GM15510 (cell line): Measurements from ENCODE around the gene DBR1.

ENCODE experiments used
- POLR2A ChIP-seq: IDR thresholded peaks from 3 replicates; pipeline ENCODE4 v1.6.1; 2011; ENCODE audit warnings: borderline replicate concordance; ENCODE audit not compliant: insufficient read length; ENCODE audit errors: extremely low read depth

Gene DBR1

GRCh38 chr3:138137861-138138260 lies 36.9 kb downstream of the DBR1 start:
- no peak for TF ChIP-seq POLR2A

DNA sequence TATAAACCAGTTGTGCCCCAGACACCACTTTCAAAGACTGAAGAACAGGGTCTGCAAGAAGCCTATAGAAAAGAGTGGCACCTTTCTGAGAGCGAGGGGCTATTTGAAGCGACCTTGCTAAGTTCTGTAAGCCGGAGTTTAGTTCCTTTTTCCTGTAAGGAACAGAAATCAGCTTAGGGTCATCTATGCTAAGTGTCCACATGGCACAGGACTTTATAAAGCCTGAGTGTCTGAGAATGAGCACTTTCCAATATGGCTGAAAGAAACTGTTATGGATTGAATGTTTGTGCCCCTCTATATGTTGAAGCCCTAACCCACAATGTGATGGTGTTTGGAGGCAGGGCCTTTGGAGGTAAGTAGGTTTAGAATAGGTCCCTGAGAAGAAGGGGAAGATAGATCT lies 38.5 kb downstream of the DBR1 start:
- TF ChIP-seq POLR2A, result no peak

DNA sequence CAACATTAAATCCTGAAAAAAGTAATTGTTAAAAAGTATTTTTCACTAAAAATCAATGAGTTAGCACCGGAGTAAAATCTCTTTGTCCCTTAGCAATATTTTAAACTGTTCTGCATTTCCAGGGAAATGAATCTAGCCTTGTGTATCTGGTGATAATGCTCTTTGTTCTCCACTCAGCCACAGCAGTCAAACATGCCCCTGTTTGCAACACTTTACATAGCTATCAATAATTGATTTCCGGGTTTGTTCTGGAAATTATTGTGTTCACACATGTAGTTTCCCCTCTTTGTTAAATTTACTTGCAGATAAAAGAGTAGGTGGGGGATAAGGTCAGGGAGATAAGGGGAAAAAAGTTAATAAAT lies 38.9 kb downstream of the DBR1 start:
- no peak for TF ChIP-seq POLR2A

DNA sequence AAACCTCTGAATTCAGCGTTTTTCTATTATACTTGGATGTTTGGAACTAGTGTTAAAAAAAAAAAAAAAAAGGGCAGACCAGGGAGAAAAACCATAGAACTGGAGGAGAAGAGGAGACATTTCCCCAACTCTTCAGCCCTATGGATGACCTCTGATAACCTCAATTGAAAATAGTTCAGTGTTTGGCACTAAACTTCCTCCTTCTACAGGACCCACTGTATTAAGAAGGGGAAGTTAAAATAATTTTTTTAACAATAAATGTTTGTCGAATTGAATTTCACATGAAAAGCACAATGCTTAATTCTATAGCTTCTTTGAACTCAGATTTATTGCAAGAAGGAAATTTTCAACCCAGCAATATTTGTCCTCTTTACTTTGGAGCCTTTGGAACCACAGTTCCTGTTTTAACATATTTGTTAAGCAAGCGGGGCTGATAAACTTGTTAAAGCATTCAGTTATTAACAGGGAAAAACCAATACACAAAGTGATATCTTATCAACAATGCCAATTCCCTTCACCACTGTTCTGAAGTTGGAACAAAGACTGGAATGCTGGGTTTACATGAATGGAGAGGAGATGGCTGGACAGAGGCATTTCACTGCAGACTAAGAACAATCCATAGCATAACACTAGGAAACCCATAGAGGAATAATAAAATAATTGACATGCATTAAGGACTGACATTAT lies 39.4 kb downstream of the DBR1 start:
- TF ChIP-seq POLR2A, result no peak

DNA sequence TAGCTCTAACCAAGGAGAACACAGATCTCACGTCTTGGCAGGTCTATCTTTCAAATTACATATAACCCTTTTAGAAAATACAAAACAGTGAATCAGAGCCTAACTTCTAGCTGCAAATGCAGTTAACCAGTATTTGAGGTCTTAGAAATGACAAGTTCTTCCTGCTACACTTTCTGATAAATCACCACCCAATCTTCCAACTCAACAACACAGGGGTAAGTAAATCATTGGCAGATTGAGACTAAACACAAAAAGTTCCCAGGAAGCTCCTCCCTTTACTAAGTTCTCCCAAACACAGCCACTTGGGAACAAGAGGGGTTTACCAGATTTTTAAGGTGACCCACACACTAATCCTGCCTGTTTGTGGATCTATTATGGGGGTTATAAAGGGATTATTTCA lies 42.5 kb downstream of the DBR1 start, which contains the start of gene A4GNT:
Gene A4GNT (minus strand): TSS at position 152 of the 400 bp plus-strand sequence. CDS start 1,134 bp downstream, outside the sequence.
- TF ChIP-seq POLR2A, result no peak

DNA sequence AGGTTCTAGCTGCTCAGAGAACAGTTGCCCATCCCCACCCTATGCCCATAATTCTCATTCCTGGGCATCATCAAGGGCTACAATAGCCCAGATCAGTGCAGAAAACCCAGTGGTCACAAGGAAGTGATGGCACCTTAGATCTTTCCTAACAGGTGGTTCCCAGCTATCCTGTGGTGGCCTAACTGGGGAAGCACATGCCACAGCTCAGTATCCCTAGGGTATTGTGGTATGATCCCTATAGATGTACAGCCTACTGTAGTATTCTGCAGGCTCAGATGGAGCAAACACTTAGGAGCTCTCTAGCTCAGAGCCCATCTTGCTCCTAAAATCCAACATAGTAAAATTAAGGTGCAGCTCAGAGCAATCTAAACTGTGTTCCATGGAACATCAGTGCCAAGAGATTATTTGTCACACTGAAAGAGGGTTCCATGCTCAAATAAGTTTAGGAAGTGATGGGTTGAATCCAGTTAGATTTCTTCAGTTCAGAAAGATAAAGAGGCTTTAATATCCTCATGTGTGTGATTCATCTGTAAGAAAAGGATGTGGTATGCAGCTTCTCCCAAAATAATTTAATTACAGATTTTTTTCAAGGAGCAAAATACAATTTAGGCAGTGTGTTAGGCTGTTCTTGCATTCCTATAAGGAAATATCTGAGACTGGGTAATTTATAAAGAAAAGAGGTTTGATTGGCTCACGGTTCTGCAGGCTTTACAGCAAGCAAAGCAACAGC lies 46.9 kb downstream of the DBR1 start:
- TF ChIP-seq POLR2A, result no peak

DNA sequence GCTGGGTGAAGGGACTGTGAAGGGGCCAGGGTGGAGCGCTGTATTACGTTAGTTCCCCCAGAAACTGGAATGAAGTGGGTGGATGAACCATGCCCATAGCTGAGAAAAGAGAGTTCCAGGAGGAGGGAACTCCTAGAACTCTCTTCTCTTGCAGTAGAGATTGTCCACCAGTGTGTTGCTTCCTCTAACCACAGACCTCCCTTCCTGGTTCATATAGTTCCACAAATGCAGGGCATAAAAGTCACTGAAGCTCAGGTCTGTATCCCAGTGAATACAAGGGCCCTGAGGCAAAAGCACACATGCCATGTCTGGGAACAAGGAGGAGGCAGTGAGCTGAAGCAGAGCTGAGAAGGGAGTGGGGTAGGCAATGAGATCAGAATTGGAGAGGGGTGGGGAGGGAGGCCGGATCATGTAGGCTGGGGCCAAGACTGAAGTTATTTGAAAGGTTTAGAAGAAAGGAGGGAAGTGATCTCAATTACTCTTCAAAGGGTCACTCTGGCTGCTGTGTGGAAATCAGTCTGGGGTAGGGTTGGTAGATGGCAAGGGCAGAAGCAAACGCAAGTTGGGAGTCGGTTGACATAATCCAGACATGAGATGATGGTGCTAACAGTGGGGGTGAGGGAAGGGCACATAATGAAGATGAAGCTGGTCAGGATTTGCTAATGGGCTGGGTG lies 49.0 kb downstream of the DBR1 start:
- no peak for TF ChIP-seq POLR2A

GRCh38 chr3:138124706-138125355 lies 49.9 kb downstream of the DBR1 start:
- no peak for TF ChIP-seq POLR2A

- TF ChIP-seq POLR2A, result no peak
Measured at GRCh38 chr3:138124188-138124587, 50.5 kb downstream of the DBR1 start.

GRCh38 chr3:138119423-138119766 lies 55.3 kb downstream of the DBR1 start:
- no peak for TF ChIP-seq POLR2A

- no peak for TF ChIP-seq POLR2A
Measured at GRCh38 chr3:138118612-138119422, 55.9 kb downstream of the DBR1 start.

DNA sequence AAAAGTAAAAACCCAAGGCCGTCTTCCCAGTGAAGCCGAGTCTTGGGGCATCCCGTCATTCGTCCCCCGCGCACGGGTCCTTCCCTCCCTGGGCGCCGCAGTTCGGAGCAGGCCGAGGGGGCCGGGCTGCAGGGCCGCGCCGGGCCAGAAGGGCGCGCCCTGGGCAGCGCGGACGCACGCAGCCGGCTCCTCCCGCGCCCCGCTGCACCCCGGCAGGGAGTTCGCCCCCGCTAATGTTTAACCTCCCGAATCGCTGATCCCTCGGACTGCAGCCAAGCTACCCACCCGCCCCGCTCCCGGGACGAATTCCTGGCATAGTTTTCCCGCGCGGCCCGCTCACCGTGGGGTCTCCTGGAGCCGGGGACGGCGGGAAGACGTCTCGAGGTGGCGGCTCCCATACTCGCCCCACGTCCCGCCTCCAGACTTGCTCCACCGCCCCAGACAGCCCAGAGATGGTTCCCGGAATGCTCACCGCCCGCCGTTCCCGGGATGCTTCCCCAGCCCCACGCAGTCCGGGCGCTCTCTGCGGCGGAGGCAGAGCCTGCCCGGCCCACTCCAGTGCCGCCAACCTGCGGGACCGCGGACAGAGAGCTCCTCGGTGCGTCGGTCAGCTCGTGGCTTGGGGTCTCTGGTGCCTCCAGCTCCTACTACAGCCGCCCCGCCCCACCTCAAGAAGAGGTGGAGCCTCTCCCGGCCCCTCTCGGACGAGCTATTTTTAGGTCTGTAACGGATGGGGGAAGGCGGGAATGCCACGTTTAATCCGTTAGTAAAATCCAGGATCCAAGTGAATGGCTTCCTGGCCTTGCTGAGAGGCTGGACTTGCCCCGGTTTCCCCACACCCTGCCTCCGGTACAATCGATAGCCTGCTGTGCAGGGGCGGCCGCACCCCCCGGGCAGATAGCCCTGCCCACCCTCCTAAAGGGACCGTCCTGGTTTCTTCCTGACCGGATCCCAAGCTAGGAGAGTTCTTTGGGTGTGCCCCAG lies 59.4 kb downstream of the DBR1 start, which contains the start of gene DZIP1L:
Gene DZIP1L (minus strand): TSS at position 621 of the 984 bp plus-strand sequence. CDS start 11,637 bp downstream, outside the sequence.
- no peak for TF ChIP-seq POLR2A

GRCh38 chr3:138114431-138114918 lies 60.2 kb downstream of the DBR1 start:
- TF ChIP-seq POLR2A, result no peak

DNA sequence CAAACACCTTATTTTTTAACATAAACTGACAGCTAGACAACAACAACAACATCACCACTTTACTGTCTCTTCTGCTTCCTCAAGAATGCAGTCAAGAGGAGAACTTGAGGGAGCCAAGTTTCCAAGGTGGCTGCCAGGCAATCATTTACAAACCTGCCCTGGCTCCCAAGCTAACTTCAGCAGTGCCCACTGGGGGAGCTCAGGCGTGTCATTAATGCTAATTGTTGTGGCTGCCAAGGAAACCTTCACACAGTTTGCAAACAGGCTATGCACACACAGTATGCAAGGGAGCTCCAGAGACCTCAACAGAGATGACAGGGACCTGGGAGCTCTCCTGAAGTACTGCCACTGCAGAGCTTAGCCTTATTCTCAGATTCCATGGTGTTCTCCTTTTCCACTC lies 61.4 kb downstream of the DBR1 start:
- TF ChIP-seq POLR2A, result no peak

- no peak for TF ChIP-seq POLR2A
Measured at GRCh38 chr3:138112362-138112761, 62.4 kb downstream of the DBR1 start.
